Smooth muscle cell (in vitro differentiated cells): ENCODE measurements around the gene NLGN1. TPM values are rescaled to one million over a fixed set of nuclear protein-coding genes. Genes with fewer than 3 reads are reported as not detected.

Experiments used
- DNase-seq: peaks from one replicate; lab custom pipeline; 2025; ENCODE audit not compliant: unreplicated experiment; lab: John Stamatoyannopoulos, UW
- H2AFZ ChIP-seq: fragments of 200-600 bp; sonication (generic); 2 replicates; pipeline ENCODE4 v1.6.0; 2016; ENCODE audit warnings: antibody characterized with exemption, low read depth, mild to moderate bottlenecking
- H3F3A ChIP-seq: fragments of 200-600 bp; sonication (generic); 2 replicates; pipeline ENCODE4 v1.6.0; 2017; ENCODE audit warnings: antibody characterized with exemption, low read depth
- H3K27ac ChIP-seq: fragments of 200-600 bp; sonication (generic); 2 replicates; pipeline ENCODE4 v1.5.1; 2016; ENCODE audit warnings: low read depth, mild to moderate bottlenecking
- H3K27me3 ChIP-seq: fragments of 200-600 bp; sonication (generic); 2 replicates; pipeline ENCODE4 v1.6.1; 2016; ENCODE audit warnings: low read depth, mild to moderate bottlenecking
- H3K36me3 ChIP-seq: fragments of 200-600 bp; sonication (generic); 2 replicates; pipeline ENCODE4 v1.5.1; 2016; ENCODE audit warnings: low read depth
- H3K4me1 ChIP-seq: fragments of 200-600 bp; sonication (generic); 2 replicates; pipeline ENCODE4 v1.5.1; 2016; ENCODE audit warnings: low read depth
- H3K4me2 ChIP-seq: fragments of 200-600 bp; sonication (generic); 2 replicates; pipeline ENCODE4 v1.6.0; 2016; ENCODE audit warnings: mild to moderate bottlenecking
- H3K4me3 ChIP-seq: fragments of 200-600 bp; sonication (generic); 2 replicates; pipeline ENCODE4 v1.5.1; 2016; ENCODE audit warnings: mild to moderate bottlenecking
- H3K79me2 ChIP-seq: fragments of 200-600 bp; sonication (generic); 2 replicates; pipeline ENCODE4 v1.6.0; 2016; ENCODE audit warnings: low read depth, mild to moderate bottlenecking
- H3K9ac ChIP-seq: fragments of 200-600 bp; sonication (generic); 2 replicates; pipeline ENCODE4 v1.6.0; 2016; ENCODE audit warnings: low read depth
- H3K9me3 ChIP-seq: fragments of 200-600 bp; sonication (generic); replicated peaks from 2 replicates; pipeline ENCODE4 v1.5.1; 2016; ENCODE audit warnings: low read depth
- H4K20me1 ChIP-seq: fragments of 200-600 bp; sonication (generic); 2 replicates; pipeline ENCODE4 v1.6.0; 2016; ENCODE audit warnings: low read depth
- CTCF ChIP-seq: fragments of 200-600 bp; sonication (generic); IDR thresholded peaks from 2 replicates; pipeline ENCODE4 v1.5.1; 2017; ENCODE audit warnings: borderline replicate concordance, mild to moderate bottlenecking, antibody characterized with exemption; ENCODE audit not compliant: insufficient read depth, poor library complexity, severe bottlenecking
- WGBS: methylation state at CpG from one replicate; pipeline ENCODE4 v1.1.7; 2016; ENCODE audit warnings: low lambda C conversion rate; 5-methylcytosine and 5-hydroxymethylcytosine counted together
- polyA plus RNA-seq: library from polyadenylated mRNA; unstranded; fragments of >200 nt; fragmentation: Nextera tagmentation; extraction: Ambion mirVana; gene quantifications from 2 replicates; pipeline ENCODE4 v1.2.1, GENCODE V29; 2016
- total RNA-seq: library from RNA; depleted of rRNA; stranded (reverse); fragments of >200 nt; gene quantifications from 2 replicates; pipeline ENCODE4 v1.2.3, GENCODE V29; 2014

The NLGN1 gene
- total and polyA plus RNA-seq, 2 experiments from 2014 or later: 0.04 TPM; not detected in 1

GRCh38 chr3:173748105-173748504 lies 350.6 kb downstream of the NLGN1 start:
- Histone ChIP-seq H3K9ac (no peak overlapping the region), H3K79me2 (no peaks in the 10 kb centered on the region), H3K9me3 (no peaks in the 10 kb centered on the region), H3F3A (no peaks in the 10 kb centered on the region), H3K4me3 (no peak overlapping the region), H3K4me1 (peaks cover 4% of the 10 kb centered on the region), H4K20me1 (no peaks in the 10 kb centered on the region), H3K4me2 (no peak overlapping the region), H3K27ac (no peak overlapping the region), H3K36me3 (no peaks in the 10 kb centered on the region), H3K27me3 (no peaks in the 10 kb centered on the region), H2AFZ (no peak overlapping the region)
- 94% methylated on average over 1 of the region's 1 CpG for WGBS
- TF ChIP-seq CTCF: no peak
- DNase-seq: no peak

DNA sequence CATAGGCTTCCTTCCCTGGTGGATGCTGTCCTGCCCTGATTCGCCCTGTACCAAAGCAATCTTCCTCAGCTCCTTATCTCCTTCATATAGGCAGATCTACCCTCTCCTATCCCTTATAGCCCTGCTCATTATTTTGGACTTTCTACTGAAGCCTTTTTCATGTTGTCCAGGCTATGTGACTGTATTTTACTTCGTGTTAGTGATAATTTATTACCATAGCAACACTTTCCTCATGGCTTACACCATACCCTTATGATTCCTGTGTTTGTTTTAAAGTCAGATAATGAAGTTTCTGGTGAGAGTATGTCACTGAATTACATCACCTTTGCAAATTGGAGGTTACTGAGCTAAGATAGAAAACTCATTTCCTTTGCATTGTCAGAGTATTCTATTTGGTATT lies 352.6 kb downstream of the NLGN1 start:
- H3K9ac ChIP-seq: no peak overlapping the region
- no peak for DNase-seq
- H3K4me3 ChIP-seq: no peak overlapping the region
- H3K36me3 ChIP-seq: no peaks in the 10 kb centered on the region
- no peaks in the 10 kb centered on the region for H3K27me3 ChIP-seq
- H3K4me2 ChIP-seq: peak overlapping the region; percentile 31
- no peak for TF ChIP-seq CTCF
- no peaks in the 10 kb centered on the region for H3K4me1 ChIP-seq
- H3K79me2 ChIP-seq: no peaks in the 10 kb centered on the region
- no peaks in the 10 kb centered on the region for H4K20me1 ChIP-seq
- no peaks in the 10 kb centered on the region for H3K9me3 ChIP-seq
- H2AFZ ChIP-seq: no peak overlapping the region
- H3K27ac ChIP-seq: no peak overlapping the region
- H3F3A ChIP-seq: no peaks in the 10 kb centered on the region
- WGBS: 44% methylated on average over 2 of the region's 2 CpGs

GRCh38 chr3:173750591-173750990 lies 353.0 kb downstream of the NLGN1 start:
- WGBS: 94% methylated on average over 1 of the region's 1 CpG
- Histone ChIP-seq H3K79me2 (no peaks in the 10 kb centered on the region), H2AFZ (no peak overlapping the region), H3K4me1 (no peaks in the 10 kb centered on the region), H3K27ac (no peak overlapping the region), H3K9ac (no peak overlapping the region), H3K36me3 (no peaks in the 10 kb centered on the region), H3K4me2 (no peak overlapping the region), H4K20me1 (no peaks in the 10 kb centered on the region), H3K9me3 (no peaks in the 10 kb centered on the region), H3K4me3 (no peak overlapping the region), H3K27me3 (no peaks in the 10 kb centered on the region), H3F3A (no peaks in the 10 kb centered on the region)
- TF ChIP-seq CTCF: no peak
- DNase-seq: no peak

DNA sequence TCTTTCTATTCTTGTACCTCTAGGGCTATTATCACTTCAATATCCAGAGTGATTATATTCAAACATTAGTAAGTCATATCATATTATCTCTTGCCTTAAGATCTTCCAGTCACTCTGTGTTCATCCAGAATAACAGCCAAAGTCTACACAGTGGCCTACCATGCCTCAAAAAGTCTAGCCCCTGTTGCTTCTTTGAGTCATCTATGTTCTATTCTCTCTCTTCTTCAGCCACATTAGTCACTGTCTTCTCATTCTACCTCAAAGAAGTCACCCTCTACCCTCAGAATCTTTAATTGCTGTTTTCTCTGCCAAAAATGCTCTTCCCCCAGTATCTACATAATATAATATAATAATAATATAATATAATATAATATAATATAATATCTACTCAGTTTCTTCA lies 356.0 kb downstream of the NLGN1 start:
- TF ChIP-seq CTCF: no peak
- no peak for DNase-seq
- H3K4me1 ChIP-seq: no peaks in the 10 kb centered on the region
- no peak overlapping the region for H3K9ac ChIP-seq
- H3K9me3 ChIP-seq: no peaks in the 10 kb centered on the region
- no peak overlapping the region for H3K4me3 ChIP-seq
- H3K79me2 ChIP-seq: no peaks in the 10 kb centered on the region
- H3F3A ChIP-seq: no peaks in the 10 kb centered on the region
- no peaks in the 10 kb centered on the region for H3K36me3 ChIP-seq
- no peak overlapping the region for H2AFZ ChIP-seq
- H4K20me1 ChIP-seq: no peaks in the 10 kb centered on the region
- no peaks in the 10 kb centered on the region for H3K27me3 ChIP-seq
- H3K27ac ChIP-seq: no peak overlapping the region
- H3K4me2 ChIP-seq: no peak overlapping the region
